Cerebellar cortex (tissue), 1 donor: ENCODE results near the gene RIIAD1.

Source experiments
- DNase-seq: peaks from one replicate; pipeline ENCODE4 v3.0.0-alpha.2; 2015; ENCODE audit warnings: low spot score

Gene RIIAD1

GRCh38 chr1:151711044-151711800, 10.1 kb upstream of the RIIAD1 start:
- DNase-seq, result peak; percentile 65

- no peak for DNase-seq
Observed at GRCh38 chr1:151711951-151712350, 9.4 kb upstream of the RIIAD1 start.

- DNase-seq, result no peak
Observed at GRCh38 chr1:151713044-151713443, 8.3 kb upstream of the RIIAD1 start.

GRCh38 chr1:151713874-151714273, 7.4 kb upstream of the RIIAD1 start:
- no peak for DNase-seq

- DNase-seq, result no peak
Observed at GRCh38 chr1:151714820-151715725, 6.2 kb upstream of the RIIAD1 start.

GRCh38 chr1:151715726-151716404, 5.5 kb upstream of the RIIAD1 start:
- DNase-seq, result peak; percentile 49

- DNase-seq, result no peak
Observed at GRCh38 chr1:151716405-151716762, 4.9 kb upstream of the RIIAD1 start.

- DNase-seq, result peak; percentile 98
Observed at GRCh38 chr1:151716771-151717631, 4.3 kb upstream of the RIIAD1 start, which contains the start of gene CELF3. Gene CELF3 (minus strand): TSS chr1:151716803. CDS start chr1:151716020, 783 bp downstream.

- DNase-seq, result peak; percentile 43
Observed at GRCh38 chr1:151718011-151718431, 3.3 kb upstream of the RIIAD1 start.

GRCh38 chr1:151718666-151719065, 2.7 kb upstream of the RIIAD1 start:
- DNase-seq, result no peak

- no peak for DNase-seq
Observed at GRCh38 chr1:151720125-151720524, 1.2 kb upstream of the RIIAD1 start.

GRCh38 chr1:151720554-151720953, 768 bp upstream of the RIIAD1 start:
- peak; percentile 39 for DNase-seq

- DNase-seq, result no peak
Observed at GRCh38 chr1:151721788-151722510, 627 bp downstream of the RIIAD1 start.

- no peak for DNase-seq
Observed at GRCh38 chr1:151723726-151724370, 2.5 kb downstream of the RIIAD1 start.

GRCh38 chr1:151728151-151729054, 7.1 kb downstream of the RIIAD1 start:
- DNase-seq, result peak; percentile 82

- DNase-seq, result no peak
Observed at GRCh38 chr1:151729157-151729965, 8.0 kb downstream of the RIIAD1 start.

- DNase-seq, result no peak
Observed at GRCh38 chr1:151729966-151730291, 8.6 kb downstream of the RIIAD1 start.

- DNase-seq, result no peak
Observed at GRCh38 chr1:151733126-151733525, 11.8 kb downstream of the RIIAD1 start.
